Kidney (tissue), 14 donors: ENCODE results near the gene STOX2. TPM values are rescaled to one million over a fixed set of nuclear protein-coding genes. Genes with fewer than 3 reads are reported as not detected.

ENCODE experiments used
- DNase-seq, 5 donors: peaks; one replicate each; pipeline ENCODE4 v3.0.0-alpha.2; 2013 to 2020
- FAIRE-seq: peaks from 2 replicates; lab custom pipeline; 2012; peaks lifted over from hg19 to GRCh38; lab: Jason Lieb, UNC
- H3K27ac ChIP-seq, 2 donors: one replicate each; pipeline ENCODE4 v1.7.0; 2013; ENCODE audit warnings: low read depth in 2 of 2, low read length in 2 of 2, inconsistent platforms in 1 of 2
- H3K27me3 ChIP-seq: one replicate; pipeline ENCODE4 v1.7.1; 2013; ENCODE audit warnings: low read length, inconsistent platforms; ENCODE audit not compliant: control insufficient read depth, insufficient read depth
- H3K36me3 ChIP-seq, 3 donors: one replicate each; pipeline versions ENCODE4 v1.7.0 to v1.7.1; 2013; ENCODE audit warnings: low read length in 3 of 3, control low read depth in 1 of 3, inconsistent platforms in 1 of 3; ENCODE audit not compliant: insufficient read depth in 3 of 3, control insufficient read depth in 2 of 3
- H3K4me1 ChIP-seq, 3 donors: one replicate each; pipeline versions ENCODE4 v1.7.0 to v1.7.1; 2013; ENCODE audit warnings: low read length in 3 of 3, inconsistent platforms in 1 of 3, low read depth in 1 of 3; ENCODE audit not compliant: control insufficient read depth in 2 of 3, insufficient read depth in 2 of 3
- H3K4me3 ChIP-seq, 3 donors: one replicate each; pipeline versions ENCODE4 v1.7.0 to v1.8.1; 2013; ENCODE audit warnings: low read length in 3 of 3, control low read depth in 1 of 3, inconsistent platforms in 1 of 3
- H3K9ac ChIP-seq, 3 donors: one replicate each; pipeline versions ENCODE4 v1.7.0 to v1.7.1; 2013; ENCODE audit warnings: low read length in 3 of 3, control low read depth in 1 of 3, inconsistent platforms in 1 of 3
- H3K9me3 ChIP-seq, 3 donors: one replicate each; pipeline versions ENCODE4 v1.7.0 to v1.7.1; 2013; ENCODE audit warnings: low read length in 3 of 3, control low read depth in 1 of 3, inconsistent platforms in 1 of 3; ENCODE audit not compliant: control insufficient read depth in 2 of 3, insufficient read depth in 1 of 3
- CTCF ChIP-seq: IDR thresholded peaks from 3 replicates; pipeline ENCODE4 v1.5.1; 2012; ENCODE audit warnings: mild to moderate bottlenecking, moderate library complexity, borderline replicate concordance; ENCODE audit not compliant: insufficient read depth; ENCODE audit errors: extremely low read depth
- intact Hi-C: fragments of 100-400 bp; cut with DNase I; formaldehyde crosslinking; loops from one replicate; pipeline ENCODE4 v1.11.1; 2022
- polyA plus RNA-seq: library from polyadenylated mRNA; stranded (reverse); fragments of 350-450 nt; fragmentation: Illumina TruSeq; extraction: RNeasy Lipid Tissue Mini Kit (QIAGEN cat#74804); gene quantifications from one replicate; pipeline ENCODE4 v1.2.3, GENCODE V29; 2014; ENCODE audit warnings: low read depth, low replicate concordance; ENCODE audit not compliant: insufficient read depth
- total RNA-seq: library from RNA; stranded (reverse); fragmentation: NEBNext Ultra II Directional; extraction: Animal tissue kit (Norgen Biotek cat#: 25700); gene quantifications from one replicate; pipeline ENCODE4 v1.2.1, GENCODE V29; 2021
- donor health status: control.
- donor health status: control.
- donor health status: control.
- donor health status: control.
- donor health status: control.
- donor health status: DM: yes; HTN: yes; CAD: no.
- donor health status: Normal renal cell carcinoma (clear cell type).

The STOX2 gene
- total and polyA plus RNA-seq, 2 donors from 2014 or later = 0.69 to 31.8 TPM

GRCh38 chr4:183918696-183919095, 13.6 kb downstream of the STOX2 start:
- H3K4me3 ChIP-seq = no peak overlapping the region
- intact Hi-C loops = no loop called here
- no peaks in the 10 kb centered on the region for H3K4me1 ChIP-seq
- no peaks in the 10 kb centered on the region for H3K9me3 ChIP-seq
- DNase-seq (no peak), FAIRE-seq (no peak)
- no peaks in the 10 kb centered on the region for H3K36me3 ChIP-seq
- no peak for TF ChIP-seq CTCF
- H3K27me3 ChIP-seq = no peaks in the 10 kb centered on the region
- H3K9ac ChIP-seq = no peak overlapping the region
- H3K27ac ChIP-seq = no peak overlapping the region

- Histone ChIP-seq H3K9me3 (no peaks in the 10 kb centered on the region), H3K36me3 (no peaks in the 10 kb centered on the region), H3K4me1 (no peaks in the 10 kb centered on the region), H3K27ac (no peak overlapping the region), H3K9ac (no peak overlapping the region), H3K27me3 (no peaks in the 10 kb centered on the region), H3K4me3 (no peak overlapping the region)
- DNase-seq = peak in 1 of 5 donors; percentile 24
- no peak for FAIRE-seq
- intact Hi-C loops = no loop called here
- TF ChIP-seq CTCF = no peak
Measured at GRCh38 chr4:183919141-183919540, 14.0 kb downstream of the STOX2 start.

GRCh38 chr4:183920512-183920911, 15.4 kb downstream of the STOX2 start:
- no peak for FAIRE-seq
- no peak for DNase-seq

More at GRCh38 chr4:183920512-183920911, 15.4 kb downstream of the STOX2 start:
- no peaks in the 10 kb centered on the region for H3K36me3 ChIP-seq
- intact Hi-C loops = no loop called here
- no peak for TF ChIP-seq CTCF
- H3K27me3 ChIP-seq = no peaks in the 10 kb centered on the region
- no peaks in the 10 kb centered on the region for H3K4me1 ChIP-seq
- H3K27ac ChIP-seq = no peak overlapping the region
- H3K4me3 ChIP-seq = no peak overlapping the region
- H3K9me3 ChIP-seq = no peaks in the 10 kb centered on the region
- no peak overlapping the region for H3K9ac ChIP-seq
